GM21825 (cell line): Measurements from ENCODE around the gene ANO8.
"Not testable (repeated sequence)": the region's sequence is repeated elsewhere in the genome, so short reads cannot be mapped to it uniquely, and the experiment has no call there.

Source experiments
- ATAC-seq: cut with Tn5 transposase; IDR thresholded peaks from one replicate; pipeline ENCODE4 v1.9.1; 2021; ENCODE audit warnings: mild to moderate bottlenecking, moderate library complexity; ENCODE audit not compliant: unreplicated experiment

Gene ANO8, protein sequence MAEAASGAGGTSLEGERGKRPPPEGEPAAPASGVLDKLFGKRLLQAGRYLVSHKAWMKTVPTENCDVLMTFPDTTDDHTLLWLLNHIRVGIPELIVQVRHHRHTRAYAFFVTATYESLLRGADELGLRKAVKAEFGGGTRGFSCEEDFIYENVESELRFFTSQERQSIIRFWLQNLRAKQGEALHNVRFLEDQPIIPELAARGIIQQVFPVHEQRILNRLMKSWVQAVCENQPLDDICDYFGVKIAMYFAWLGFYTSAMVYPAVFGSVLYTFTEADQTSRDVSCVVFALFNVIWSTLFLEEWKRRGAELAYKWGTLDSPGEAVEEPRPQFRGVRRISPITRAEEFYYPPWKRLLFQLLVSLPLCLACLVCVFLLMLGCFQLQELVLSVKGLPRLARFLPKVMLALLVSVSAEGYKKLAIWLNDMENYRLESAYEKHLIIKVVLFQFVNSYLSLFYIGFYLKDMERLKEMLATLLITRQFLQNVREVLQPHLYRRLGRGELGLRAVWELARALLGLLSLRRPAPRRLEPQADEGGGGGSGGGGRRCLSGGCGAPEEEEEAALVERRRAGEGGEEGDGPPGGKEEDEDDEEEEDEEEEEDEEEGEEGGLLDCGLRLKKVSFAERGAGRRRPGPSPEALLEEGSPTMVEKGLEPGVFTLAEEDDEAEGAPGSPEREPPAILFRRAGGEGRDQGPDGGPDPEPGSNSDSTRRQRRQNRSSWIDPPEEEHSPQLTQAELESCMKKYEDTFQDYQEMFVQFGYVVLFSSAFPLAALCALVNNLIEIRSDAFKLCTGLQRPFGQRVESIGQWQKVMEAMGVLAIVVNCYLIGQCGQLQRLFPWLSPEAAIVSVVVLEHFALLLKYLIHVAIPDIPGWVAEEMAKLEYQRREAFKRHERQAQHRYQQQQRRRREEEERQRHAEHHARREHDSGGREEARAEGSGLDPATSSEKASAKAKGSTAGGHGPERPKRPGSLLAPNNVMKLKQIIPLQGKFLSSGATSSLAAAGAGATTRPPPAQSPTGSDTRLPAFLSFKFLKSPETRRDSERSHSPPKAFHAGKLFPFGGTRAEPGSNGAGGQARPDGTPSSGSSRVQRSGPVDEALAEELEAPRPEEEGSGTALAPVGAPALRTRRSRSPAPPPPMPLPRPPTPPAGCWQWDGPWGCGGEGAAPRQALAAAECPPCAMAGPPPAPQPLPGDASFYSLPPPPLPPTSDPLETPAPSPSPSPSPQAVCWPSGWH

GRCh38 chr19:17334414-17335409, at the start of gene ANO8:
TSS of gene ANO8 (minus strand) at chr19:17334855. CDS start at chr19:17334670, 185 bp downstream.
- peak; percentile 39 for ATAC-seq

DNA sequence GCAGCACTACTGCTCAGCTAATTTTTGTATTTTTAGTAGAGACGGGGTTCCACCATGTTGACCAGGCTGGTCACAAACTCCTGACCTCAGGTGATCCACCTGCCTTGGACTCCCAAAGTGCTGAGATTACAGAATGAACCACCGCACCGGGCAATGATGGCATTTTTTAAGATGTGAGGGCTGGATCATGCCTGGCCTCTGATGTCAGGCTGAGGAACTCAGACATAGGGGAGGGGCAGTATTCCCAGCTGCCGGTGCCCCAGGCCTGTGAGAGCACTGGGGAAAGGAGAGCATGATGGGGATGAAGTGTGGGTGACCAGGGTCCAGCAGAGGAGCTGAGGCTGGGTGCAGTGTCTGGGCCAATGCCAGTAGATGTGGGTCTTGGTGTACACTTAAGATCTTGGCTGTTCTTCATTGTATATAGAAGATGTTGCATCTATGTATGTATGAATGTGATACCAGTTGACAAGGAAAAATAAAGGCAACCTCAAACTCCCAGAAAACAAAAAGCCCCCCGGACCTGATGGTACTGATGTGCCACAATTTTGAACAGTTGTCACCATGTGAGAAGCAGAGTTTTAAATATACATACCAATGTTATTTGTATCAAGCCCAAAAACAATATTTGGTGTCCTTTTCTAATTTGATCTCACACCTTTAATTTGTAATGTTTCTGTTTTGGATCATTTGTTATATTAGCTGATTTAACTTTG, 45.9 kb upstream of the ANO8 start:
- ATAC-seq, result no peak

GRCh38 chr19:17379221-17379631, 44.6 kb upstream of the ANO8 start:
- ATAC-seq, result no peak

DNA sequence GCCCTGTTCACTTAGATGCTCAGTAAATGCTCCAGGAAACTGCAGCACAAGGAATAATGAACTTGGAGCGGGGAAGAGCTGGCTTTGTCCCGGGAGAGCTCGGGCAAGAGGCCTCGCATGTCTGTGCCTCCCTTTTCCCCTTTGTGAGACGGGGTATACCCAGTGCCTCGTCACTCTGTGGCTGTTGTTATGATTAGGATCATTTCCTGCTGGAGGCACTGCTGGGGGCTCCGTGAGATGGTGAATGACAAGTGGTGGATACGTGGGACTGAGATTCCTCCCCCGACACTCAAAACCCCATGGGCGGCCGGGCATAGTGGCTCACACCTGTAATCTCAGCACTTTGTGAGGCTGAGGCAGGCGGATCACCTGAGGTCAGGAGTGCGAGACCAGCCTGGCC, 43.6 kb upstream of the ANO8 start:
- ATAC-seq, result no peak

GRCh38 chr19:17376935-17377600, 42.4 kb upstream of the ANO8 start, which contains the start of gene PLVAP:
TSS of gene PLVAP (minus strand) at chr19:17377342. CDS start at chr19:17377288, 54 bp downstream.
- no peak for ATAC-seq

DNA sequence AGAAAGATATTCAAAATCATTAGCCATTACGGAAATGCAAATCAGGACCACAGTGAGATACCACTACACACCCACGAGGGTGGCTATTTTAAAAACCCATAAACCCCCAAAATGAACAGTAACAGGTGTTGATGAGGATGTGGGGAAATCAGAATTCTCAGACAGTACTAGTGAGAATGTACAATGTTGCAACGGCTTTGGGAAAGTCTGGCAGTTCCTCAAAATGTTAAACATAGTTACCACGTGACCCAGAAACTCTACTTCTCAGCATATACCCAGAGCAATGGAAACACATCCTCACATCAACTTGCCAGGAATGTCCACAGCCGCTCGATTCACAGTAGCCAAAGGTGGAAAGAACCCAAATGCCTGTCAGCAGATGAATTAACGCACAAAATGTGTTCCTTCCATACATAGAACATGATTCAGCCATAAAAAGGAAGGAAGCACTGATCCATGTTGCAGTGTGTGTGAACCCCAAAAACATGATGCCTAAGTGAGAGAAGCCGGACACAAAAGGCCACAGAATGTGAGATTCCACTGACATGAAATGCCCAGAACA, 35.5 kb upstream of the ANO8 start:
- peak; percentile 48 for ATAC-seq

GRCh38 chr19:17365361-17365760, 30.7 kb upstream of the ANO8 start:
- ATAC-seq, result no peak

DNA sequence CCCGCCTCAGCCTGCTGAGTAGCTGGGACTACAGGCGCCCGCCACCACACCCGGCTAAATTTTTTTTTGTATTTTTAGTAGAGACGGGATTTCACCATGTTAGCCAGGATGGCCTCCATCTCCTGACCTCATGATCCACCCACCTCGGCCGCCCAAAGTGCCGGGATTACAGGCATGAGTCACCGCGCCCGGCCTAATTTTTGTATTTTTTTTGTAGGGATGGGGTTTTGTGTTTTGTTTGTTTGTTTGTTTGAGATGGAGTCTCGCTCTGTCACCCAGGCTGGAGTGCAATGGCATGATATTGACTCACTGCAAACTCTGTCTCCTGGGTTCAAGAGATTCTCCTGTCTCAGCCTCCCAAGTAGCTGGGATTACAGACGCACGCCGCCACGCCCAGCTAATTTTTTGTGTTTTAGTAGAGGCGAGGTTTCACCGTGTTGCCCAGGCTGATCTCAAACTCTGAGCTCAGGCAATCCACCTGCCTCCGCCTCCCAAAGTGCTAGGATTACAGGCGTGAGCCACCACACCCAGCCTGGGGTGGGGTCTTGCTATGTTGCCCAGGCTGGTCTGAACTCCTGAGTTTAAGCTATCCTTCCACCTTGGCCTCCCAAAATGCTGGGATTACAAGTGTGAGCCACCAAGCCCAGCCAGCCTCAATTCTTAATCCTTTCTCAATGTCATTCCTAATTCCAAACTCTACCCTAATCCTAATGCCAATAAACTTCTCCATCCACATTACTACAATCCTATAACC, 29.4 kb upstream of the ANO8 start:
- not testable (repeated sequence) for ATAC-seq

GRCh38 chr19:17359905-17360800, 25.5 kb upstream of the ANO8 start:
- ATAC-seq, result no peak

DNA sequence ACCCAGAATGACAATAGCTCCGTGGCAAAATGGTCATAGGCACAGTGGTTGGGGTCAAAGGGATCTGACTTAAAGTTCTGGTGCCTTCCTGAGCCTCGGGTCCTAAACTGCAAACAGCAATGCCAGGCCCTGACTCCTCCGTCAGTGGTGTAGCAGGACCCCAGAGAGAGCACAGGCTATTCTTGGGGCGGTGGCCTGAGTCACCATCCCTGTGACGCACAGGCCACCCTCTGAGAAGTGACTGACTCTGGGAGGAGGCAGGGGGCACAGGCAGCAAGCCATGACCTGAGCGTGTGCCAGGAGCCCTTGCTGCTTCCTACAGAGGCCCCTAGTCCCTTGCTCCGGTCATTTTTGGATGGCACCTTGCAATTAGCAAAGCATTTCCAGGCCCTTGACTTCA, 23.7 kb upstream of the ANO8 start:
- ATAC-seq, result no peak

GRCh38 chr19:17357724-17358123, 23.1 kb upstream of the ANO8 start:
- no peak for ATAC-seq

- ATAC-seq, result no peak
Observed at GRCh38 chr19:17357078-17357666, 22.5 kb upstream of the ANO8 start.

GRCh38 chr19:17353386-17353785, 18.7 kb upstream of the ANO8 start:
- no peak for ATAC-seq

GRCh38 chr19:17352608-17353280, 18.1 kb upstream of the ANO8 start:
- ATAC-seq, result no peak

- ATAC-seq, result no peak
Observed at GRCh38 chr19:17351815-17352435, 17.3 kb upstream of the ANO8 start.
